GM21360 (cell line): ENCODE measurements around the gene CEACAM8.
"Not testable (repeated sequence)": the region's sequence is repeated elsewhere in the genome, so short reads cannot be mapped to it uniquely, and the experiment has no call there.

Experiments
- ATAC-seq: cut with Tn5 transposase; IDR thresholded peaks from one replicate; pipeline ENCODE4 v1.9.1; 2021; ENCODE audit warnings: mild to moderate bottlenecking, moderate library complexity; ENCODE audit not compliant: unreplicated experiment

CEACAM8 gene

DNA sequence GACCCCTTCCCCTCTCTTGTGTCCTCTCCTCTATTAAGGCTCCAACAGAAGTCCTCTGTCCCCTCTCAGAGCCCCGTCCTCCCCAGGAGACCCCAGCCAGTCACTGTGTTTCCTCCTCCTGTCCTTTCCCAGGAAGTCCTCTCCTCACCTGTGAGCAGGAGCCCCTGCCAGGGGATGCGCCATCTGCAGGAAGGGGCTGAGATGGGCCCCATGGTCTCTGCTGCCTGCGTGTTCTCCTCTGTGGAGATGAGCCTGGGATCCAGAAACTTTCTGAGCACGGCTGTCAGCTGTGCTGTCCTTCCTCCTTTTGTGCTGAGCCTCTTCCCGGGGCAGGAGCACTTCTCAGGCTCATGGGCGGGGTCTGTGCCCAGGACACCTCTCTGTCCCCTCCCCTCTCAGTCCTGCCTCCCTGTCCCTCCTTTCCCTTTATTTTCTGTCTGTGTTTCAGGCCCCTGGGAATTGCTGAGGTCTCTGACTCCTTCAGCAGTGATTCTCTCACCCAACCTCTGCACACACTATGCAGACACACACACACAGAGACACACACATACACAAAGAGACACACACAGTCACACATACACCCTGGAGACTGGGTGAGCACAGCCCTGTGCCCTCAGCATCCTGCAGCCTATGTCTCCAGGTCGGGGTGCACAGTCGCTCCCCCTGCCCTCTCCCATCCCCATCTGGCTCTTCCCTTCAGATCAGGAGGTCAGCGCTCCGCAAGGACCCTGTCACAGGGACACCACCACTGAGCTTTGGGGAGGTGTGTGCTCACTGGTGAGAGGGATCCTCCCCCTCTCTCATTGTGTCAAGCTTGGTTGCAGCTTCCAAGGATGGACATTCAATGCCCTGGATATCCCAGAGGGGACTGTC is at the start of gene CEACAM8:
TSS of gene CEACAM8 (minus strand) at position 308 of the 873 bp plus-strand sequence. CDS start at position 212, 96 bp downstream.
- no peak for ATAC-seq

DNA sequence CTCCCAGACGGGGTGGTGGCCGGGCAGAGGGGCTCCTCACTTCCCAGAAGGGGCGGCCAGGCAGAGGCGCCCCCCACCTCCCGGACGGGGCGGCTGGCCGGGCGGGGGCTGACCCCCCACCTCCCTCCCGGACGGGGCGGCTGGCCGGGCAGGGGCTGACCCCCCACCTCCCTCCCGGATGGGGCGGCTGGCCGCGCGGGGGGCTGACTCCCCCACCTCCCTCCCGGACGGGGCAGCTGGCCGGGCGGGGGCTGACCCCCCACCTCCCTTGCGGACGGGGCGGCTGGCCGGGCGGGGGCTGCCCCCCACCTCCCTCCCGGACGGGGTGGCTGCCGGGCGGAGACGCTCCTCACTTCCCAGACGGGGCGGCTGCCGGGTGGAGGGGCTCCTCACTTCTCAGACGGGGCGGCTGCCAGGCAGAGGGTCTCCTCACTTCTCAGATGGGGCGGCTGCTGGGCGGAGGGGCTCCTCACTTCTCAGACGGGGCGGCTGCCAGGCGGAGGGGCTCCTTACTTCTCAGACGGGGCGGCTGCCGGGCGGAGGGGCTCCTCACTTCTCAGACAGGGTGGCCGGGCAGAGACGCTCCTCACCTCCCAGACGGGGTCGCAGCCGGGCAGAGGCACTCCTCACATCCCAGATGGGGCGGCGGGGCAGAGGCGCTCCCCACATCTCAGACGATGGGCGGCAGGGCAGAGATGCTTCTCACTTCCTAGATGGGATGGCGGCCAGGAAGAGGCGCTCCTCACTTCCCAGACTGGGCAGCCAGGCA is 44.8 kb upstream of the CEACAM8 start:
- not testable (repeated sequence) for ATAC-seq

DNA sequence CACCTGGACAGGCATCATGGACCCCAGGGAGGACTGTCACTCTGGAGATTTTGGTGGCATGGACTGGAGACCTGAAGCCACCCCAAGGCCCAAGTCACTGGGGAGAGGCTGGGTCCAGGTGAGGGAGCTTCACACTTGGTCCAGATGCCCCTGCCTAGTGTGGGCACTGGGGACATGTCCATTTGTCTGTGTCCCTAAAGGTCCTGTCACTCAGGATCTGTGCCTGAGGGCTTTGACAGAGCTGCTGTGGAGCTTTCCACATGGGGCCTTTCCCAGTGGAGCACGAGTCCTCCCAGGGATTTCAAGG is 40.5 kb upstream of the CEACAM8 start:
- ATAC-seq = no peak

DNA sequence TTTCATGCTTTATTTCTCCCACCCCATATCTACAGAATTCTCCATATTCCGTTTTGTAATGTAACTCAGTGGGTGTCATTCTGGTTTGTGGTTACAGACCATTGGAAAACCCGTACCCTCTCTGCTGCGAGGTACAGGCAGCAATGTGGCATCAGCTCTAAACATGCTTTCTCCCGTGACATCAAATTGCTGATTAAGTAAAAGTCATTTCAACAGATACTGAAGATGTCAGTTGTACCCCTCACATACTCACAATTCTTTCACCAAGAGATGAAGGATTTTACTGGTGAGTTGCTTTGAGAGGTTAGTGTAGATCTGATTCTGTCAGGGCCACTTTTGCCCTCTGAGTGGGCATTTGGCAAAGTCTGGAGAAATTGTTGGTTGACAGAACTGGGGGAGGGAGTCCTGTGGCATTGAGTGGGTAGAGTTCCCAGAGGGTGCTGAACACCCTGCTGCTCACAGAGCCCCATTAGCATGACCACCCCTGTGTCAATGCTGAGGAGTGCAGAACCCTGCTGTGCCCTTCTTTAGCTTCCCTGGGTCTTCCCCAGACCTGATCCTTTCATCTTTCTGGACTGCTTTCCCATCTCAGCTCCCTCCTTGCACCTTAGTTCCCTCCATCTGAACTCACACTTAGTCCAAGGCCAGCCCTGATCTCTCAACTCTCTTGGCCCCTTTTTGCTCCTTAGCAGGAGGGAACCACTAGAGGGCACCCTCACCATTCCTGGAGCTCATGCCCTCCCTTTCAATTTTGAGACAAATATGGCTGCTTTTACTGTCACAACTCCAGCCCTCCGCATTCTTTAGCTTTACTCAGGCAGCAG is 39.9 kb upstream of the CEACAM8 start:
- ATAC-seq = no peak

DNA sequence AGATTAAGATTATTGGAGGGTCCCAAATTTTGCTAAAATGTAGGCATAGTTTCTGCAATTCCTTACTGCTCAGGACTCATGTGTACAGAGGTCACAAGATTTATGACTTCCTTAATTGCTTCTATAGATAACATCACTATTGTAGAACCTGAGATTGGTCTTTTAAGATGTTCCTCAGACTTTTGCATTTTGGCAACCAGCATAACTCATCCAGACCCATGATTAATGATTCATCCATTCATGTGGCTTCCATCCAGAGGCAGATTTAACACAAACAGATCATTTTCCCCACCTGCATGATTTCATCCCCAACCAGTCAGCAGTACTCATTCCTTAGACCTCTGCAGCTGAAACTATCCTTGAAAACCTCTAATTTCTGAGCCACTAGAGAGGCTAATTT is 34.5 kb upstream of the CEACAM8 start:
- ATAC-seq = no peak

DNA sequence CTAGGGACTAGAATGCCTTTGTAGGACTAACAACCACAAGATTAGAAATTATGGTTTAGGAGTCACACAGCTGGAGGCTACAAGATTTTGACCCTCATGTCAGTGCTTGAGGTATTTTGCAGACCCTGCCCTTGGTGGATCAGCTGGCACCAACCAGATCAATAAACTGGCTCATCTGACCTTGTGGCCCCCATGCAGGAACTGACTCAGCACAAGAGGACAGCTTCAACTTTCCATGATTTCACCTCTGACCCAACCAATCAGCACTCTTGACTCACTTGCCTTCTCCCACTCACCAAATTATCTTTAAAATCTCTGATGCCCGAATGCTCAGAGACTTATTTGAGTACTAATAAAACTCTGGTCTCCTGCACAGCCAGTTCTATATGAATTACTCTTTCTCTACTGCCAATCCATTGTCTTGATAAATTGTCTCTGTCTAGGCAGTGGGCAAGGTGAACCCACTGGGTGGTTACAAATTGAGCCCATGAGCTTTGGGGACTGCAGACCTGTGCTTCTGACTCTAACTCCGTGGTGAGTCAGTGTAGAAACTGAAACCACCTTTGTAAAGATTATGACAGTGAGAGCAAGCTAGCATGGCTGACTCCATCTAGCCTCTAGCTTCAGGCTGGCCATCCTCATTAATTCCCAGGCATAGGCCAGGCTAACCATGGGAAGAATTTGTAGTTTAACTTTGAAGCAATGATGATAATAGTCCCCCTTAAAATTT is 33.9 kb upstream of the CEACAM8 start:
- ATAC-seq = no peak

DNA sequence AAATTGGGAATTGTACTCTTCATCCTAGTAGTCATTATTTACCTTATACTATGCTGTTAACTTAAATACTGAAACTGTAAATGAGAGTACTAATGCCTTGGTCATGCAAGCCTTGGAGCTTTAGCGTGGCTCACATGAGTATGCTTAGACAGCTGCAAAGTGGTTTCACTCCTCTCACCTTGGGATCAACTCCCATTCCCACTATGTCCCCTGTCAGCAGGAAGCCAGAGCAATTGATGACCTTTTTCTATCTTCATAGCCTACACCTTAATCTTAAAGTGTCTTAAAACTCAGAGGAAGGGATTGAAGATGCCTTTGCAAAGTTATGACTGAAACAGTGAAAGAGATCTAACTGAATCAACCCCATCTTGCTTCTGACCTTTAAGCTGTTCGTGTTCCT is 33.2 kb upstream of the CEACAM8 start:
- ATAC-seq = no peak

DNA sequence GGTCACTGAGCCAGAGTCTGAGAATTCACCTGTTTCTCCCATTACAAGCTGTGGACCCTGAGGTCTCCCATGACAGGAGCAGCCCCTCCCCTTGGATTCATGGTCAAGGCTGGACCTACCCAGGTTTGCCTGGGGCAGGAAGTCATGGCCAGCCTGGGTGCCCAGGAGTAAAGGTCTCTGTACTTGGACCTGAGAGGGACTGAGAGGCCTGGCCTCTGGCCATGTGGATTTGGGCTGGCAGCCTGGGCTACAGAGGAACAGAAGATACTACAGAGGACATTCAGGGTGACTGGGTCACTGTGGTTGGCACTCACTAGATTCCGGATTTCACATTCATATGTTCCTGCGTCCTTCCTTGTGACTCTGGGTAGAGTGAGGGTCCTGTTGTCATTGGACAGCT is 31.5 kb upstream of the CEACAM8 start:
- ATAC-seq = no peak

DNA sequence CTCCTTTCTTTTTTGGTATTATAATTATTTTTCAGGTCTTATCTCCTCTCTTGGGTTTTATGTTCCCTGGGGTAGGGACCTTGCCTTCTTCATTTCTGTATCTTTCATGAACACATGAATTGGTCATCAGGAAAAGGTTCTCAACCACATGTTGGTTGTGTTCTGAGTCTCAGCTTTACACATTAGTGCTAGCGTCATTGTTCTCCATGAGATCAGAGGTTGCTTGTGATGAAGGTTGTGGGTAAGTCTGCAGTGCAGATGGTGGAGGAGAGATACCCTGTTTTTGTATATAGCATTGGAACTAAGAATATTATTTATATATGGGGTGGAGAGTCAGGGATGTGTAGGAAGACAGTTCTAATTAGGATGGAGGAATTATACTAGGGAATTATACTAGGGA is 24.5 kb upstream of the CEACAM8 start:
- no peak for ATAC-seq

DNA sequence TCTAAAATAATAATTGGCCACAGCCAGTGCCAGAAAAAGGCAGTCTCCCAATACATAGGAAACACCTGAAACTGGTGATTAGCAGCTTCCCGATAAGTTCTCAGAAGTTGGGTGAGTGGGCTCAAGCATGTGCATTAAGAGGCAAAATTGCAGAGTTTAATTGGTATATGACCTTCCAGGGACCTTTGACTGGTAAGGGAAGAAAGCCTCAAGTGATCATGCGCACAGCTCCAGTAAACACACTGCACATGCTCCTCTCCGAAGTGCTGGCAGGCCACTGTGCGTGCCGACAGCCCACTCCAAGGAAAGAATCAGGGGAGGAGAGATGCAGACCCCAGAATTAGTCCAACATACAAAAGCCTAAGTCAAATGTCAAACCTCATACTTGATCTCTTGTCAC is 18.9 kb upstream of the CEACAM8 start:
- no peak for ATAC-seq

DNA sequence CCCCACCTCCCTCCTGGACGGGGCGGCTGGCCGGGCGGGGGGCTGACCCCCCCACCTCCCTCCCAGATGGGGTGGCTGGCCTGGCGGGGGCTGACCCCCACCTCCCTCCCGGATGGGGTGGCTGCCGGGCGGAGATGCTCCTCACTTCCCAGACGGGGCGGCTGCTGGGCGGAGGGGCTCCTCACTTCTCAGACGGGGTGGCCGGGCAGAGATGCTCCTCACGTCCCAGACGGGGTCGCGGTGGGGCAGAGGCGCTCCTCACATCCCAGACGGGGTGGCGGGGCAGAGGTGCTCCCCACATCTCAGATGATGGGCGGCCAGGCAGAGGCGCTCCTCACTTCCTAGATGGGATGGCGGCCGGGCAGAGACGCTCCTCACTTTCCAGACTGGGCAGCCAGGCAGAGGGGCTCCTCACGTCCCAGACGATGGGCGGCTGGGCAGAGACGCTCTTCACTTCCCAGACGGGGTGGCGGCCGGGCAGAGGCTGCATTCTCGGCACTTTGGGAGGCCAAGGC is 15.7 kb upstream of the CEACAM8 start:
- ATAC-seq = not testable (repeated sequence)

DNA sequence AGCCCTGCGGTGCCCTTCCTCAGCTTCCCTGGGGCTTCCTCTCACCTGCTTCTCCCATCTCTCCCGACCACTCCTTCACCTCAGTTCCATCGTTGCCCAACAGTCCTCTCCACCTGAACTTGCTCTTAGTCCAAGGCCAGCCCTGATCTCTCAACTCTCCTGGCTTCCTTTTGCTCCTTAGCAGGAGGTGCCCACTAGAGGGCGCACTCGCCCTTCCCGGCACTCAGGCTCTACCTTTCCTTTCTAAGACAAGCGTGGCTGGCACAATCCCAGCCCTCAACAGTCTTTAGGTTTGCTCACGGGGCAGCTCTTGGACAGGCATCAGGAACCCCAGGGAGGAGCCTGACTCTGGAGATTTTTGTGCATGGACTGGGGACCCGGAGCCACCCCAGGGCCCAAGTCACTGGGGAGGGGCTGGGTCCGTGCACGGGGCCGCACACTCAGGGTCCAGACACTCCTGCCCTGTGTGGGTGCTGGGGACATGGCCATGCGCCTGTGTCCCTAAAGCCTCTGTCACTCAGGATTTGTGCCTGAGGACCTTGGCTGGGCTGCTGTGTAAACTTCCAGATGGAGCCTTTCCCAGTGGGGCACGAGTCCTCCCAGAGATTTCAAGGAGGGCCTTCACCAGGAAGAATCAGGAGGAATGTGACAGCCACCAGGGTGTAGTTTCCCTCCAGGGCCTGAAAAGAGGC is 12.1 kb upstream of the CEACAM8 start:
- no peak for ATAC-seq

DNA sequence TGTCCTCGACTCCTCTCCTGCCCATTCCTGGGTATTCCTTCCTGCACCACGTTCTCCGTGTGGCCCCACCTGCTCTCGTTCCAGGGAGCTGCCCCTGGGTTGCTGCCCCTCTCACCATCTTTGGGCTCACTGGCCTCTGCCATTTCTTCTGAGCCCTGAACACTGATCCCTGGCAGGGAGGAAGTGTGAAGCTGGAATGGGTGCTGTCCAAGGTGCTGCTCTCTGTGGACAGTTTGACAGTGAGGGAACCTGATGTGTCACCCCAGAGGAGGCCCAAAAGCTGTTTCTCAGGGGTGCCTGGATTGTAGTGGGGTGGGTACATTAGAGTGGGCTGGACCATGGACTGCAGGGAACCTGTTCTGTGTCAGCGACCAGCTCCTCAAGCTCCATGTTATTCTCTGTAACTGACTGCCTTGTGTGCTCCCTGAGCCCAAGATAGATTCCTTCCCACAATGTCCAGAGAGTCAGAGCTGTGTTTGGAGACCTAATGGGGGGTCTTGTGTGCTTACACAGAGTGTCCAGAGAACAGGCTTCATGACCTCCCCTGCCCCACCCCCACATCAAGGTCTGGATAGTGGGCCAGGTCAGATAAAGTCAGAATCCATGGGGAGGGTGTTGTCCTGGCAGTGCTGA is 7.2 kb upstream of the CEACAM8 start:
- no peak for ATAC-seq

DNA sequence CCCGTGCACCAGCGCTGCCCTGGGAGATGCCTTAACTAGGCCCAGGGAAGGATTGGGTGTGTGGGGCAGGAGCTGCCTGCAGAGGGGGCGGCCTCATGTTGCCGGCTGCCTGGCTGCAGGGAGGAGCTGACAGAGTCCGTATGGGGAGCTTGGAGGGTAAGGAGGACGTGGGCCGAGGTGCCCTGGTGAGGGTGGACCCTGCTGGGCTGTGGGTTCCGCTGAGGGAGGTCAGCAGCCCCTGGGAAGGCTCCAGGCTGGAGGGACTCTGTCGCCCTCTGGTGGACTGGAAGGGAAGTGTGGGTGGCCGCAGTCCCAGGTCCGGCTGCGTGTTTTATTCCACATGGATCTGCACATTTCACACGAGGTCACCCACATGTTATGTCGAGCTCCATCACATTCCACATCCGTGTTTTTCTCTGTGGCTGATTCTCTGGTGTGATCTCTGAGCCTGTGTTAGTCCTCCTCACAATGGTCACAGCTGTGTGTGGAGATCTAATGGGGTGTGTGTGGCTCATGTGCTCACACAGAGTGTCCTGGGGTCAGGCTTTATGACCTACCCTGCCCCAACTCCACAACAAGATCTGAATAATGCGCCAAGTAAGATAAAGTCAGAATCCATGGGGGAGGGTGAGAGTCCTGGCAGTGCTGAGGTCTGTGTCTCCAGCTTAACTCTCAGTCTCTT is 1.8 kb upstream of the CEACAM8 start:
- ATAC-seq = no peak

DNA sequence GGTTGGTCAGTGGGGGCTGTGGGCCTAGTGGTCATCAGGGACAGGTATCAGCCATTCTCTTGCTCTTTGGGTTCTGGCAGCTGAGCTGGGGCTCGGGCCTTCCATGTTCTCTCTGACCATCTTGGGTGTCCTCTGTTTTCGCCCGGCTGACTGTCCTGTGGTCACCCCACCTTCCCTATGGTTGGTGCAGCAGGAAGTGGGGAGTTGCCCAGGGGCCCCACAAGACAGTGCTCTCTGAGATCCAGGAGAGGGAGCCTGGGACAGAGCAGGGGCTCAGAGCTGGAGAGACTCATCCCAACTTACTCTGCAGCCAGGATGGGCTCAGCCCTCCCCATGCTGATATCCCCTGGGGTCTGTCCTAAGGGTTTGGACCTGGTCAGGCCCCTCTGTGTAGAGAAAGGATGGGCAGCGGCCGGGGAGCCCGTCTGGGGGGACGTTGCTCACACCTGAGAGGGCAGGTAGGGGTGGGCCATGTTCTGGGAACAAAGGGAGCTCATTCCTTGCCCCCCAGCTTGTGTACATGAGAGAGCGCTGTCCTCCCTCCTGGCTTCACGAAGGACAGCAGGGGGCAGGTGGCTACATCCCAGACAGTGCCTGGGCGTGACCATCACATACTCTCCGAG is 937 bp upstream of the CEACAM8 start:
- no peak for ATAC-seq

DNA sequence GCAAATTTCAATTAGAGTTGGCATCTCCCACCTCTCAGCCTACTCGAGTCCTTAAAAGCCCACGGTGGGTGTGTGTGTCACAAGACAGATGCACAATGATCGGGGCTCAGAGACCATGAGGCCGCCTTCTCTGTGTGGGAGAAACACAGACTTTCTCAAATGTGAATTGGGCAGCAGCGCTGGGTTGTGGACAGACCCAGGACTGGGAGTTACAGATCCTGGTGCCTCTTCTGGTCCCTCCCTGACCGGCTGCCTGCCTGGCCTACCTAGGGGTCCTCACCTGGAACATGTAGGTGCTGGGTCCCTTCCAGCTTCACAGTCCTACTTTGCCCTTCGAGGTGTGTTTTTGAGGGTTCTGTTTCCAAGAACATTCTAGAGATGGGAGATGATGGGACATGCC is 4.9 kb downstream of the CEACAM8 start:
- ATAC-seq = no peak

DNA sequence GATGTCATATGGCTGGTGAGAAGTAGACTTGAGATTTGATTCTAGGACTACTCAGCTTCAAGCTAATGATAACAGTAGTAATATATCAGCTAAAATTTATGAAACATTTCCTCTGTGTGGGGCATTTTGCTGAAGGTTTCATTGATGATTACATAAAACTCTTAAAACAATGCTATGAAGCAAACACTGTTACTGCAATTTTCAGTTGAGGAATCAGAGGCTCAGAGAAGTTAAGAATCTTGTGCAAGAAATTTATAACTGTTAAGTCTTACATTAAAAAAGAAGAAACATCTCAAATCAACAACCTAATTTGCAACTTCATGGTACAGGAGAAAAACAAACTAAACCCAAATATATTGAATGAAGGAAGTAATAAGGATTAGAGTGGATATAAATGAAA is 10.3 kb downstream of the CEACAM8 start:
- no peak for ATAC-seq

DNA sequence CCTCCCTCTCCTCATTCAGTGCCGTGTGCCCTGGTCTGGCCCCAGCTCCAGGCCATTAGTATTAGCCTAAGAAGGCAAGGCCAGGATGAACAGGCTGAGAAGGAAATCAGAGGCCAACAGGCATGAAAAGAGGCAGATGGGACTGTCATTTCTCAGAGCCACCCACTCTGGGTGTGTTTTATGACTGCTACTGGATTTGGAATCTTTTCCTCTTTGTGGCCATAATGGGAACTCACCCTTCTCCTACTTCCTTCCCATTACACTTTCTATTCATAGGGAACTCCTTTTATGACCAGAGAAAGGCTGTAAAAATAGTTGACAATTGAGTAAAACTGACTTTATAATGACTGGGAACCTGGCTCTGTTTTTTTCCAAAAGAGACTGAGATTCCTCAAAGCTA is 17.7 kb downstream of the CEACAM8 start:
- ATAC-seq = no peak

DNA sequence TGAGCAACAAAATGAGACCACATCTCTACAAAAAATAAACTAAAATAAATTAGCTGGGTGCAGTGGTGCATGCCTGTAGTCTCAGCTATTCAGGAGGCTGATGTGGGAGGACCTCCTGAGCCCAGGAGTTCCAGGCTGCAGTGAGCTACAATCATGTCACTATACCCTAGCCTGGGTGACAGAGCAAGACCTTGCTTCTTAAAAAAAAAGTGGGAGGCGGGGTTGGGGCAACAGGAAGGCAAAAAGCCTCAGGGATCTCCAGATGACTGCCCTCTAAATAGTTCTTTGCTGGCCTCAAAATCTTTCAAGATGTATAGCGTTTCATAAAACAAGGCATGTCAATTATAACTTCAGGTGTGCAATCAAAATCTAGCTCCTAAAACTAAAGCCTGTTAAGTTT is 18.5 kb downstream of the CEACAM8 start:
- no peak for ATAC-seq
